CD4-positive, alpha-beta T cell treated with Interleukin-21 for 1 hour (primary cell): Measurements from ENCODE around the gene TIPARP.
"Not testable (repeated sequence)": the region's sequence is repeated elsewhere in the genome, so short reads cannot be mapped to it uniquely, and the experiment has no call there.

Experiments used
- DNase-seq: peaks from one replicate; pipeline ENCODE4 v3.0.0-alpha.2; 2020

The TIPARP gene

GRCh38 chr3:156718622-156719306, 44.4 kb downstream of the TIPARP start:
- DNase-seq = no peak

GRCh38 chr3:156720826-156721225, 46.4 kb downstream of the TIPARP start:
- no peak for DNase-seq

GRCh38 chr3:156721687-156722618, 47.6 kb downstream of the TIPARP start:
- no peak for DNase-seq

DNA sequence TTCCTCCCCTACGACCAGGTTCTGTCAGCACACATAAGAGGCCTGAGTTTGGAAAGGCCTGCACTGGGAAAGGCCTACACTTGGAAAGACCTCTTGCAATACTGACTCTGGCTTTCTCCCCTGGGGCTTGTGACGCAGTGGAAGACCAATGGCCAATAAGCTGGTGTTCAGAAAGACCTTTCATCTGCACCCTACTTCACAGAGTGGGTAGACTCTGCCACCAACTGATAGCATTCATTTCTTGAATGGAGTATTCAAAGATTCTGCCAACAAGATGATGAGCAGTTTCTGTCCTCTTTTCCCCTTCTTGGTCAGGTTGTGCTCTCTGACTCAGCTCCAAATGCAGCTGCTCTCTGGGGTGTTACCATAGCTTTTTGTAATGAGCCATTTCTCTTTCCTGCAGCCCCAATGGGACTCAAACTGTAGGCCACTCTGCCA, 48.8 kb downstream of the TIPARP start:
- DNase-seq = no peak

DNA sequence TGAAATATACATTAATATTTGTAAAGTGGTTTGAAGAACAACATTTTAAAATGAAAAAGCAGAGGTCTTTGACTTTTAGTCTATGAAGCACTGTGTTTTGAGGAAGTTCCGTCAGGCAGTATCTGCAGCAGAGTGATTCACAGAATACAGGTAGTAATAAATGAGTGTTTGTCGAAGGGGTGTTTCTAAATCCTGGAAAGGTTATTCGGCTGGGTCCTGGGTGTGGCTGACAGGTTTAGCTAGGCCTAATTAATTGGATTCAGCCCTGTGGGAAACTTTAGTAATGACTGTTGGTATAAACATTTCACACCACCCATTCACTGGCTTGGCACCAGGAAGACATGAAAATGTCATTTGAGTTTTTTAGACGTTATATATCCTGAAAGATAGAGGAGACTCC, 51.3 kb downstream of the TIPARP start:
- no peak for DNase-seq

- no peak for DNase-seq
Measured at GRCh38 chr3:156726456-156726855, 52.1 kb downstream of the TIPARP start.

DNA sequence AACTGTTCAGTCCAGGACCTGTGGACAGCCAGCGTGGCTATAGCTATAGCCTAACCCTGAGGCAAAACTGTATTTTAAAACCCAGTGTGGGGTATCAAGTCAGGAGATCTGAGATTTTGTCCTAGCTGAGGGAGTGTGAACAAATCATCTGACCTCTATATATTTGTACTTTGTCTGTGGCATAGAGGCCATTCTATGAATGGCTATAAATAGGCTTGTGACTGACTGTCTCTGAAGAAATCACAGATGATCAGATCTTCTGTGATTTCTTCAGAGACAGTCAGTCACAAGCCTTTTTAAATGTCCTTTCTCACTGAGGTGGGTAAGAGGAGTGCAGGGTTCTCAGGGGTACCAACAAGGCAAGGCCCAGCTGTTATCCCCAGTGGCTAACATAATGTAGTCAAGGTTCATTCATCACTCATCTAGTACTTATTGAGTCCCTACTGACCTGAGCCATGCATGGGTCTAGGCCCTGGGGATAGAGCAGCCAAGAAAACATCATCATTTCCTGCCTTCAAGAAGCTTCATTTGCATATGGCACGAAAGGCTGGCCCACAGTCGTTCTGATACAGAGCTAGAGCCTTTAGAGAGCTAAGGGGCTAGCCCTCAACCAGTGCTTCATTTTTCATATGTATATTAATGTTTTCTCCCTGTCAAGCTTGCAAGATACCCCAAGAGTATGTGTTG, 53.3 kb downstream of the TIPARP start:
- DNase-seq = no peak

- no peak for DNase-seq
Measured at GRCh38 chr3:156728267-156728985, 54.0 kb downstream of the TIPARP start.

DNA sequence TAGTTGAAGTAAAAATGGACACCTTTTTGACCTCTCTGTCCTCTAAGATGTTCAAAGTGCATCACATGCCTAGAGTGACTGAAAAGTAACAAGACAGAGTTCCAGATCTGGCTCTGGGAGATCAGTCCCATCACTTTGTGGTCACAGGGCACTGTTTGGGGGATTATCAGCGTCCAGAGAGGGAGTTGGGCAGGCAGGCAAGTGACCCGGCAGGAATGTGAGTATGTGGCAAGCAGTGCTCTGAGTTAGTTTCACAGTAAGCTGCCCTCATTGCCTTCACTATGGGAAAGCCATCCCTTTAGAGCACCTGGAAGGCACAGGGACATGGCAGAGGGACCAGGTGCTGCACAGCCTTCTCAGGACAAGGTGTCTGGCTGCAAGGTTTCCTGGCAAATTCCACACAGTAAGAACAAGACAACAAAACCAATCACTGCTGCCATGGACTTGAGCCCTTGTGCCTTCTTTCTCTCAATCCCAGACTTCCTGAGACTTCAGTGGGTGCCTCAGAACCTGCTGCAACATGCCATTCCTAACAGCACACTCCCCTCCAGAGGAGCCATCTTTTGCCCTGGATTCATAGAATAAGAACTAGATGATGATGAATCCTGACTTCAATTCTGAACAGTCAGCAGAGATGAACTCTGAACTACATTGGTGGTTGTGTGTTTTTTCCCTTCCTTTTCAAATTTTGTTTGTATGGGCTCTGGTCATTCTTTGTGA, 55.2 kb downstream of the TIPARP start:
- DNase-seq = no peak

- DNase-seq = no peak
Measured at GRCh38 chr3:156731813-156732212, 57.4 kb downstream of the TIPARP start.

GRCh38 chr3:156732261-156732660, 57.9 kb downstream of the TIPARP start:
- DNase-seq = no peak

DNA sequence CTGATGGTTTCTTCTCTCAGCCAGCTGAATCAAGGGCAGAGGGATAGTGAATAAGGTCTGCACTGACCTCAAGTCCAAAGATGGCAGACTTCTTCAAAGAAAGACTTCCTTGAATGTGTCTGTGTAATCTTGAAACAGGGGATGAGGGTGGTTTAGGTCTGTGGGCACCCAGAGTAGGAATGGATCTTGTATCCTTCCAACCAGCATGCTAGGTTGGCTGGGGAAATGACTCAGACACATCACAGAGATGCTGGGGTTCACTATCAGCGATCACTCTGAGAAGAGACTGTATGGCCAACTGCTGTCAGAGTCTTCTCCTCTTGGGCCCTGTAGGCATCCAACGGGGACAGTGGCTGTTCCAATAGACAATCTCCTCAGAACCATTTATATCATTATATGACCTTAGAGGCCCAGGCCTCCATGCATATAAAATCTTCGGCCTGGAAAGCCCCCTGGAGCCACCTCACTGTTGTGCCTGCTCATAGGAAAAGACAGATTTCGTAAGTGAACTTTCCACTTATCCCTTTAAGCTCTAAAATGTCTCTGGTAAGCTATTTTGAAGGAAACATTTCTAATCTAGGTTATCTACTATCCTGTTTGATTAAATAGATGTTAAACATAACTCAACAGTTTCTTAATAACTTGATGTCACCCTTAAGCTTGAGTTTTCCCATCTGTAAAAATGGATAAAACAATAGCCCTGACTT, 58.5 kb downstream of the TIPARP start:
- DNase-seq = no peak

- DNase-seq = not testable (repeated sequence)
Measured at GRCh38 chr3:156734661-156735060, 60.3 kb downstream of the TIPARP start.

- no peak for DNase-seq
Measured at GRCh38 chr3:156735471-156735870, 61.1 kb downstream of the TIPARP start.

GRCh38 chr3:156737049-156737448, 62.7 kb downstream of the TIPARP start:
- DNase-seq = not testable (repeated sequence)

- no peak for DNase-seq
Measured at GRCh38 chr3:156738251-156738650, 63.9 kb downstream of the TIPARP start.

DNA sequence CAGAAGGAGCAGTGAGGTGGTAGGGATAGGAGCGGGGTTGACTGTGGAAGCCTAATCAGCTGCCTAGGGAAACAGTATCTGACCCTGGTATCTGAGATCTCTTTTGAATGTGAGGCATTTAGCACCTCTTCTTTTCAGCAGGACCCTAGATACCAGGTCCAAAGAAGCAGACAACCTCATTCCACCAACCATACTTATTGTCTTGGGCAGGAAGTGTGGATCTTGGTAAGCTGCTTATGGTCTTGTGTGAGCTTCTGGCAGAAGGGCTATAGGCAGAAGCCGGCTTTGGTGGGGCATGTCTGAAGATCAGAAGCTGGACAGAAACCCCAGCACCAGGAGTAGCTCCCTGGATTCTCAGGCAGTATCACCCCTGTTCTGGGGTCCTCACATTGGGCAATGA, 65.6 kb downstream of the TIPARP start:
- no peak for DNase-seq

GRCh38 chr3:156740581-156740980, 66.2 kb downstream of the TIPARP start:
- not testable (repeated sequence) for DNase-seq

DNA sequence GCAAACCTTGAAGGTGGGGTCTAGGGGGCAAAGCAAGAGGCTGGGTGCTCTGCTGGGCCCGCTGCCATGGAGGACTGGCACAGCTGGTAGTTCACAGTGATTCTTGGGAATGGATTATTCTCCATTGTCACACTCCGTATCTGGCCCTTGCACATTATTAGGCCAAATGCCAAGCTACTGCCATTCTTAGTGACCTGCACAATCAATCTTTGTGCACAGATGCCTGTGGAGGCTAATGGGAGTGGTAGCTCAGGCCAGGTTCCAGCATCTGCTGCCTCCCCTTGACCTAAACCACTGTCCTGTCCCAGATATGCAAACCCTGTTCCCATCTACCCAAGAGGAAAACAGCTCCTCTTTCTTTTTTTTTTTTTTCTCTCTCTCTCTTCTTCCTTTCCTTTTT, 67.5 kb downstream of the TIPARP start:
- no peak for DNase-seq

GRCh38 chr3:156742401-156742800, 68.0 kb downstream of the TIPARP start:
- no peak for DNase-seq

DNA sequence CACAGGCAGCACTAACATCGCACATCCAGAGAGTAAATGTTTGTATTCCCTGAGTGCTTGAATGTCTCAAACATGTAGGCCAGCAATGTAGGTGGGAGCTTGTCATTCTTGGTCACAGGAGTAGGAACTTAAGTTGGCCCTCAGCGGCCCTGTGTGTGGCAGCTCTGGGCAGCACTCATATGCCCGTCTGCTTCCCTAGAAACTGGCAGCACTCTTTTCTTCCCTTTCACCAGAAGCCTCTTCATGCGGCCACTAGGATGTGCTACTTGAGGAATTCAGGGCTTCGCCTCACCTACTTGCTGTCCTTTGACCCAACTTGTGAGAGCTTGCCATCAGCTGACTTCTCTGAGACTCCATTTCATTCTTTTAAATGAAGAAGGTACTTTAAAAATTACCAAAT, 69.5 kb downstream of the TIPARP start:
- no peak for DNase-seq
